Spleen (tissue), 7 donors: ENCODE measurements around the gene DNAAF5.

Experiments
- POLR2A ChIP-seq, 3 donors: fragments of 450-650 bp; IDR thresholded peaks; one replicate each; pipeline ENCODE4 v1.5.1; 2017; ENCODE audit warnings: antibody characterized with exemption in 3 of 3, mild to moderate bottlenecking in 1 of 3
- POLR2AphosphoS5 ChIP-seq, 3 donors: sonication (generic); formaldehyde crosslinking; IDR thresholded peaks; one replicate each; pipeline ENCODE4 v1.5.1; 2017; ENCODE audit warnings: antibody characterized with exemption in 3 of 3
- TF ChIP-seq, protein P1 (sequence below), 11 experiments: fragments of 200-600 bp in 7 of 11; fragments of 450-650 bp in 4 of 11; sonication (generic) in 4 of 11; IDR thresholded peaks in 8 of 11; conservative IDR thresholded peaks in 3 of 11; 1 replicate in 7 of 11; 2 replicates in 4 of 11; pipeline versions ENCODE4 v1.4.0 to v1.8.0; 2016 to 2021; ENCODE audit warnings: antibody characterized with exemption in 11 of 11, inconsistent platforms in 4 of 11, mild to moderate bottlenecking in 1 of 11
- donor health status: DM: no; HTN: no; CAD: no; lungs with moderate emphysema.
- donor health status: DM: no; HTN: no; CAD: no.
- donor health status: DM: no; HTN: no; CAD: no.

DNA sequence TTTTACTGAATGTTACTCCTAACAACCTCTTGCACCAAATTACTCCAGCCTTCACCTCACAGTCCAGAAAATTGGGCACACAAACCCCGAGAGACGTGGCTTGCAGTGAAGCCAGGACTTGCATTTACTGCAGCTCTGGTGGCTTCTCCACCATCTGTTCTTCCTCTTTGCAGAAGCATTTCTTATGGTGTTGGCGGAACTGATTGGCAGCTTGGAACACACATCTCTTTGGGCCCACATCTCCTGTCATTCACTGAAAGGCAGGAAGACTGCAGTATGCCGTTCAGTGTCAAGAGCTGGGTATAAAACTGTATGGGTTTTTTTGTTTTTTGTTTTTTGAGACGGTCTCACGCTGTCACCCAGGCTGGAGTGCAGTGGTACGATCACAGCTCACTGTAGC lies 38.9 kb downstream of the DNAAF5 start:
- TF ChIP-seq, protein P1, sequence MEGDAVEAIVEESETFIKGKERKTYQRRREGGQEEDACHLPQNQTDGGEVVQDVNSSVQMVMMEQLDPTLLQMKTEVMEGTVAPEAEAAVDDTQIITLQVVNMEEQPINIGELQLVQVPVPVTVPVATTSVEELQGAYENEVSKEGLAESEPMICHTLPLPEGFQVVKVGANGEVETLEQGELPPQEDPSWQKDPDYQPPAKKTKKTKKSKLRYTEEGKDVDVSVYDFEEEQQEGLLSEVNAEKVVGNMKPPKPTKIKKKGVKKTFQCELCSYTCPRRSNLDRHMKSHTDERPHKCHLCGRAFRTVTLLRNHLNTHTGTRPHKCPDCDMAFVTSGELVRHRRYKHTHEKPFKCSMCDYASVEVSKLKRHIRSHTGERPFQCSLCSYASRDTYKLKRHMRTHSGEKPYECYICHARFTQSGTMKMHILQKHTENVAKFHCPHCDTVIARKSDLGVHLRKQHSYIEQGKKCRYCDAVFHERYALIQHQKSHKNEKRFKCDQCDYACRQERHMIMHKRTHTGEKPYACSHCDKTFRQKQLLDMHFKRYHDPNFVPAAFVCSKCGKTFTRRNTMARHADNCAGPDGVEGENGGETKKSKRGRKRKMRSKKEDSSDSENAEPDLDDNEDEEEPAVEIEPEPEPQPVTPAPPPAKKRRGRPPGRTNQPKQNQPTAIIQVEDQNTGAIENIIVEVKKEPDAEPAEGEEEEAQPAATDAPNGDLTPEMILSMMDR (IDR thresholded peaks at IDR 0.05 in 8 of 11, conservative IDR thresholded peaks at IDR 0.05 in 3 of 11): no peak
- TF ChIP-seq POLR2AphosphoS5 (IDR thresholded peaks at IDR 0.05): no peak
- no peak for TF ChIP-seq POLR2A (IDR thresholded peaks at IDR 0.05)
